HG03108 (cell line): ENCODE data around the gene EEFSEC.

Source experiments
- ATAC-seq: cut with Tn5 transposase; IDR thresholded peaks from one replicate; pipeline ENCODE4 v1.9.1; 2021; ENCODE audit warnings: moderate library complexity; ENCODE audit not compliant: unreplicated experiment

Gene EEFSEC

GRCh38 chr3:128421439-128421836, 268.2 kb downstream of the EEFSEC start:
- ATAC-seq = no peak

DNA sequence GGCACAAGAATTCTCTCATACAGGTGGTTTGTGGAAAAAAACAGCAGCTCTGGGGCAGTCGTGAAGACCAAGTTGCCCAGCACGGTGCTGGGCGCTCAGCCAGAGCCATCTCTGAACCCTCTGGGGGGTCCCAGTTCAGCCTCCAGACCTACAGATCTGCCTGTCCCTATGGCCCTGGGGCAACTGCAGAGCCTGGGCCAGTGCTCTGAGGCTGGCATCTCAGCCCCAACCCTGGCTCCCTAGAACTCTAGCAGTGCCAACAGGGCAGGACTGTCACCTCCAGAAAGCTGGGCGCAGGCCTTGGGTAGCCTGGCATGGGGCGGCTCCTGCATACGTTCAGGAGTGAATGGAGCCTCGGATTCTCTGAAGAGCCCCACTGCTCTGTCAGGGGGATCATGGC, 268.7 kb downstream of the EEFSEC start:
- ATAC-seq = no peak

DNA sequence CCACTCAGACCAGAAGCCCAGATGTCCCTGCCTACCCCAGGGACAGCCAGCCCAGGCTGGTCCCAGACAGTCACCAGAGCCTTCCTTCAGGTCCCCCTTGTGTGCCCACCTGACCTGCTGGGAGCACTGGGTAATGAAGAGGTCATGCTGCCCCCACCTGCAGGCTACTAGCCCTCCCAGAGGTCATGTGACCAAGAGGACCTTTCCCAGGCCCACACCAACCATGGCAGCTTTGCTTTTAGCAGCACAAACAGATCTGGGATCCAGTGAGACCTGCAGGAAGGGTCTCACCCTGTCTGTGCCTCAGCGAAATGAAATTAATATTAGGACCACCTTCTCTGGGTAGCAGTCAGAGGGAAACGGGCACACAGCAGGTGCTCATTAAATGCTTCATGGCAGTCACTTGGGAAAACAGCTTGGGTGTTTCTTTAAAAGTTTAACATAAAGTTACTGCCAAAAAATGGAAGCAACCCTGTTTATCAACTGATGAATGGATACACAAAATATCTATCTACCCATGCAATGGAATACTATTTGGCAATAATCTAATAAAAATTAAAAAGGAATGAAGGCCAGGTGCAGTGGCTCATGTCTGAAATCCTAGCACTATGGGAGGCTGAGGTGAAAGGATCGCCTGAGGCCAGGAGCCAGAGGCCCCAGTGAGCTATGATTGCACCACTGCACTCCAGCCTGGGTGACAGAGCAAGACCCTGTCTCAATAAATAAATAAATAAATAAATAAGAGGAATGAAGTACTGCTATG, 269.7 kb downstream of the EEFSEC start:
- no peak for ATAC-seq

GRCh38 chr3:128423525-128424147, 270.4 kb downstream of the EEFSEC start:
- no peak for ATAC-seq

DNA sequence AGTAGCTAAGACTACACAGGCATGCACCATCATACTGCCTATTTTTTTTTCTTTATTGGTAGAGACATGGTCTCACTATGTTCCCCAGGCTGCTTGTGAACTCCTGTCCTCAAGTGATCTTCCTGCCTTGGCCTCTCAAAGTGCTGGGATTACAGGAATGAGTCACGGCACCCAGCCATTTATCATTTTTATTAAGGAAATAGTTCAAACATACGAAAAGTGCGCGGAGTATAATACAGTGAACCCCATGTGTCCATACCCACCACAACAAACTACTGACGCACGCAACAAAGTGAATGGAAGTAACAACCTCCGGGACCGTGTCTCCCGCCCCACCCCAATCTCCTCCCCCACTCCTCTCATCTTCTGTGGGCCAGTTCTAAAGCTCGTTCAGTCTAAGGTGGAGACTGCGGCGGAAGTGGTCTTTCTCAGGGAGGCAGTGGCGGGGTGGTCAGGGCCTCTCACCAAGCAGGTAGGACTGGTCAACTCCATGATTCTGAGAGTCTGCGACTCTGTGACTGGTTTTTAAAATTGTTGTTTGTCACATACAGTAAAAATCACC, 271.3 kb downstream of the EEFSEC start:
- ATAC-seq = no peak

GRCh38 chr3:128425142-128425845, 272.0 kb downstream of the EEFSEC start:
- no peak for ATAC-seq

- no peak for ATAC-seq
Measured at GRCh38 chr3:128425846-128426127, 272.5 kb downstream of the EEFSEC start.

- ATAC-seq = no peak
Measured at GRCh38 chr3:128426128-128426921, 273.0 kb downstream of the EEFSEC start.

DNA sequence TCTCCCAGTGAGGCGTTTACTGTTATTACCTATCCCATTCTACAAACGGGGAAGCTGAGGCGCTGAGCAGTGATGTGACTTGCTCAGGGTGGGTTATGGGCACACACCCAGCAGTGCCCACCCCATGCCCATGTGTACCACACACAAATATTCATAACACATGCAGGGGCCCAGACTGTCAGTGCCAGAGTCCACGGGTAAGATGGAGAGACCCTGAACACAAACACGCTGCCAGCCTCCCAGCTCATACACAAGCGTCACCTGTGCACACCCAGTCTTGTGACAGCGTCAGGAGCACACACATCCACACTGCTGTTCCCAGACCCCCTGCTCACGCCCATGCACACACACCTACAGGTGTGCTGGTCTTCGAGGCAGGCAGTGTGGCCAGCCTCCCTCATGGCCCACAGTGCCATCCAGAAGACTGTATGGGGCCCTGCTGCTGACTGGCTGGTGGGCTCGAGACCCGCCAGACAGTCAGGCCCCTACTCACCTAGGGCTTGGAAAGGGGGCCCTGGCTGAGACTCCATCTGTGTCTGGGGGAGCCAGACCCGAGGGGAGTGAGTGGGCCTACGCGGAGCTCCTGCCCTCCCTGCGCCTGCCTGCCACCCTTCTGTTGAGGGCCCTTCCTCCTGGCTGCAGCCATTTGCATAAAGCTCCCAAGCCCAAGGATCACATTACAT, 274.0 kb downstream of the EEFSEC start:
- no peak for ATAC-seq

GRCh38 chr3:128427872-128428822, 274.9 kb downstream of the EEFSEC start:
- ATAC-seq = no peak

GRCh38 chr3:128429275-128429674, 276.0 kb downstream of the EEFSEC start:
- ATAC-seq = no peak

DNA sequence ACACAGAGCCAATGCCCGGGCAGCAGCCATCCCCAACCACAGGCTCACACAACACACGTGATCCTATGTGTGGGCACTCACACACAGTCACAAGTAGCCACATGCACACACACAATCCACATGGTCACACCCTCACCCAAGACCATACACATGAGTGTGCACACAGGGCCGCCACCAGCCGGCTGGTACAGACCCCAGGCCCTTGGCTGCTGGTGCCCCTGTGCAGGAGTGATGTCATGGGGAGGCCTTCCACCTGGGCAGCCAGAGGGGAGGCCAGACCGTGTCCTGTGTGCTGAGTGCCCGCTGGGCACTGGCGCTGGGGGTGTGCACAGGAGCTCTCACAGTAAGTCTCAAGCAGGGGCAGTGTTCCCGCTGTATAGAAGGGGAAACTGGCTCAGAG, 276.5 kb downstream of the EEFSEC start:
- no peak for ATAC-seq

- ATAC-seq = no peak
Measured at GRCh38 chr3:128430301-128430700, 277.0 kb downstream of the EEFSEC start.

- no peak for ATAC-seq
Measured at GRCh38 chr3:128430731-128431130, 277.4 kb downstream of the EEFSEC start.

DNA sequence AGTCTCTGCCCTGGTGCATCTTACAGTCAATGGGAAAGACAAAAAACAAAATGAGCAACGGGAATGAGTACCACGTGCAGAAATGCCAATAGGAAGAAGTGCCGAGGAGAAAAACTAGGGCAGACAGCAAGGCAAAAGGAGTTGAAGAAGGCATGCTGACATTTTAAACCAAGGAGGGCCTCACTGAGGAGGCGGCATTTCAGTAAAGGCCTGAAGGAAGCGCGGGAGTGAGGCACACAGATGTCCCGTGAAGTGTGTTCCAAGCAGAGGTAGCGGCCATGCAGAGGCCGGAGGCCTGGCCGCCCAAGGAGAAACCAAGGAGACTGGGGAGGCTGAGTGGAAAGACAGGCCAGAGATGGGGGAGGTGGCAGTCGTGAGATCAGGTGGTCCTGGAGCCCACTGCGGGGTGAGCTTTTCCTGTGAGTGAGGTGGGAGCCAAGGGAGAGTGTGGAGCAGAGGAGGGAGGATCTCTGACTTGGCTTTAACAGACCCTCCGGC, 278.6 kb downstream of the EEFSEC start:
- no peak for ATAC-seq

- ATAC-seq = no peak
Measured at GRCh38 chr3:128432301-128432970, 279.2 kb downstream of the EEFSEC start.

DNA sequence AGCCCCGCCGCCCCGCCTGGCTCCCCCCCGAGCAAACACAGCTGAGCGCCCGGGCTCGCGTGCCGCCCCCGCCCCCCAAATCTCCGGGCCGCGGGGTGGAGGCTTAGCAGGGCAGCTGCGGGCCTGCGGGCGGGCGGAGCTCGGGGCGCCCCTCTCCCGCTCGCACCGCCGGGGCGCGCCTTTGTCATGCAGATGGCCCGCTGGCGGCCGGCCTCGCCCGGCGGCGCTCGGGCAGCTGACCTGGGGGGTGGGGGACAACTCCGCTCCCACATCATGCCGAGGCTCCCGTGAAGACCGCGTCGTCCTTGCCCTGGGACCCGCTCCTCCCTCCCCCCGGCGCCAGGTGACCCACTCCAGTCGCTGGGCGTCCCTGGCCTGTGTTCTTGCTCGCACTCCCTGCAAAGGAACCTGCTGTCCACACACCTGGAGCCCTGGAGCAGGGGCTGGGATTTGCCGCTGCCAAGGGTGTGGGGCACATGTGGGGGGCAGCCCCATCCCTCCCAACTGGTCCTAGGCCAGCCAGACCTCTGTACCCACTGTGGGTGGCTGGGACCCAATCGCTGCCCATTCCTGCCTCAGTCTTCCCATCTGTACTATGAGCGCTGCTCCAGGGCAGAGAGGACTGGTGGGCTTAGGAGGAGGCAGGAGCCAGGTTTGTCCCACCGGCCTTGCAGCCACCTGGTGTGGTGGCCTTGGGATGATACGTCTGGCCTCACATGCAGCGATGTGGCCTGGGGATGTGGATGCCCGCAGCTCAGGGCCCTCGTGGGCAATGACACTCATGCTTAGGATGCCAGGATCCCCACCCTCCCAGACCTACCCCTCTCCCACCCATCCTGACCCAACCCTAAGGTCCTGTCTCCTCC, 279.9 kb downstream of the EEFSEC start:
- ATAC-seq = no peak

- no peak for ATAC-seq
Measured at GRCh38 chr3:128433837-128434165, 280.5 kb downstream of the EEFSEC start.
